Nephron progenitor cell (in vitro differentiated cells): ENCODE results near the gene MITF.
A peak's percentile ranks its signal among the peaks of the same experiment; 100 is the strongest.

ENCODE experiments used
- DNase-seq: peaks from one replicate; pipeline ENCODE4 v3.0.0; 2021
- H3K27ac Mint-ChIP-seq: 2 replicates; pipeline ENCODE4 v1.8.0; 2021; ENCODE audit warnings: mild to moderate bottlenecking, moderate library complexity, mixed read lengths
- H3K27me3 Mint-ChIP-seq: 2 replicates; pipeline ENCODE4 v1.8.0; 2021; ENCODE audit warnings: mild to moderate bottlenecking, low read depth, mixed read lengths; ENCODE audit not compliant: poor library complexity
- H3K36me3 Mint-ChIP-seq: 2 replicates; pipeline ENCODE4 v1.8.0; 2021; ENCODE audit warnings: low read depth, mixed read lengths
- H3K4me1 Mint-ChIP-seq: 2 replicates; pipeline ENCODE4 v1.8.0; 2021; ENCODE audit warnings: mixed read lengths
- H3K4me3 Mint-ChIP-seq: 2 replicates; pipeline ENCODE4 v1.8.0; 2021; ENCODE audit warnings: mild to moderate bottlenecking, moderate library complexity, mixed read lengths
- H3K9me3 Mint-ChIP-seq: 2 replicates; pipeline ENCODE4 v1.8.0; 2021; ENCODE audit warnings: mild to moderate bottlenecking, moderate library complexity, mixed read lengths
- TF ChIP-seq, protein P1 (sequence below): fragments of 200-600 bp; sonication (generic); IDR thresholded peaks from 2 replicates; pipeline ENCODE4 v1.5.0; 2021; ENCODE audit warnings: antibody characterized with exemption

MITF gene

DNA sequence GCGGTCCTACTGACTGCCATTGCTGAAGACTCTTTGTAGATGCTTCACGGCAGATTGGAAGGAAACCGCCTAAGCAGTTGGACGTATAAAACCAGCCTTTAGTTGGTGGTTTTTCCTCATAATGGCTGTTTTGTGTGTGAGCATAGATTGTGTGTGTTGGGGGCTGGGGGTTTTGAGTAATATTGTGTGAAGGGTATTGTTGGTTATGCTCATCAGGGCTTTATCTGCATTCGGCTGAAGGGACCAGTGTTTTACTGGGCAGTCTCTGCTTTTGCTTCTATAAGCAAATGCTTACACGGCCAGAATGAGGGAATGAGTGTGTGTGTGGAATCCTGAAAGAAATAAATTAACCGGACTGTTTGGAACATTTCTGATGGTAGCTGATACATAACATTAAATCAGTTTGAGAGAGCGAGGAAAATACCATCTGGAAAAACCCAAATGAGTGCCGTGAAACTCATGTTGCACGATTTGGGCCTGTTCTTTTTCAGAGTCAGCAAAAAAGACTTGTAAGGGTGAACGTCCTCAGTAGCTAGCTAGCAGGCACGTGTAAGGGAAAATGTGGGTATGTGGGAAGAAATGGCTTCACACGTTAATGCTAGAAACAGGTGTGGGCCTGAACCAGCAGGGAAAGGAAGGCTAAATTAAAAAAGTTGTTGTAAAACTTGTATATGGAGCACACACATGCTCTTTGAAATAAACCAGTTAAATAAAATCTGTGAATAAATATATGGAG, 1.9 kb downstream of the MITF start:
- peak overlapping the region; percentile 59 for H3K4me3 Mint-ChIP-seq
- TF ChIP-seq, protein P1, sequence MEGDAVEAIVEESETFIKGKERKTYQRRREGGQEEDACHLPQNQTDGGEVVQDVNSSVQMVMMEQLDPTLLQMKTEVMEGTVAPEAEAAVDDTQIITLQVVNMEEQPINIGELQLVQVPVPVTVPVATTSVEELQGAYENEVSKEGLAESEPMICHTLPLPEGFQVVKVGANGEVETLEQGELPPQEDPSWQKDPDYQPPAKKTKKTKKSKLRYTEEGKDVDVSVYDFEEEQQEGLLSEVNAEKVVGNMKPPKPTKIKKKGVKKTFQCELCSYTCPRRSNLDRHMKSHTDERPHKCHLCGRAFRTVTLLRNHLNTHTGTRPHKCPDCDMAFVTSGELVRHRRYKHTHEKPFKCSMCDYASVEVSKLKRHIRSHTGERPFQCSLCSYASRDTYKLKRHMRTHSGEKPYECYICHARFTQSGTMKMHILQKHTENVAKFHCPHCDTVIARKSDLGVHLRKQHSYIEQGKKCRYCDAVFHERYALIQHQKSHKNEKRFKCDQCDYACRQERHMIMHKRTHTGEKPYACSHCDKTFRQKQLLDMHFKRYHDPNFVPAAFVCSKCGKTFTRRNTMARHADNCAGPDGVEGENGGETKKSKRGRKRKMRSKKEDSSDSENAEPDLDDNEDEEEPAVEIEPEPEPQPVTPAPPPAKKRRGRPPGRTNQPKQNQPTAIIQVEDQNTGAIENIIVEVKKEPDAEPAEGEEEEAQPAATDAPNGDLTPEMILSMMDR: no peak
- DNase-seq: no peak
- peaks cover 77% of the 10 kb centered on the region for H3K27me3 Mint-ChIP-seq
- H3K36me3 Mint-ChIP-seq: no peaks in the 10 kb centered on the region
- H3K27ac Mint-ChIP-seq: no peak overlapping the region
- H3K4me1 Mint-ChIP-seq: peaks cover 17% of the 10 kb centered on the region
- no peaks in the 10 kb centered on the region for H3K9me3 Mint-ChIP-seq

DNA sequence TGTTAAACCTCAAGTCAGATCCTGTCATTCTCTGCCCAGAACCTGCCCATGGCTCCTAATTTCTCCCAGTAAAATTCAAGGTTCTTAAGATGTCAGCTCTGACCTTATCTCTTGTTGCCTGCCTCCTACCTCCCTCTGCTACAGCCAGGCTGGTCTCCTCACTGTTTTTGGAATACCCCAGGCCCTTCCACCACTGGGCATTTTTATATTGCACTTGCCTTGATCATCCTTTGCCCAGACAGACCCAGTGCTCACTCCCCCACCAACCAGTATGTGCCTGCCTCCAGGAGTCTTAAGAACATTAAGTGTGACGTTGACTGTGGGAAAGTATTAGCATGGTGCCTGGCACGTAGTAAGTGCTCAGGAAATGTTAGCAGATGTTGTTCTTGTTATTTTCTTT, 3.1 kb downstream of the MITF start:
- TF ChIP-seq, protein P1: no peak
- Mint-ChIP-seq H3K36me3 (no peaks in the 10 kb centered on the region), H3K4me3 (no peak overlapping the region), H3K9me3 (no peaks in the 10 kb centered on the region), H3K27ac (no peak overlapping the region), H3K4me1 (peaks cover 17% of the 10 kb centered on the region), H3K27me3 (peaks cover 65% of the 10 kb centered on the region)
- DNase-seq: no peak

DNA sequence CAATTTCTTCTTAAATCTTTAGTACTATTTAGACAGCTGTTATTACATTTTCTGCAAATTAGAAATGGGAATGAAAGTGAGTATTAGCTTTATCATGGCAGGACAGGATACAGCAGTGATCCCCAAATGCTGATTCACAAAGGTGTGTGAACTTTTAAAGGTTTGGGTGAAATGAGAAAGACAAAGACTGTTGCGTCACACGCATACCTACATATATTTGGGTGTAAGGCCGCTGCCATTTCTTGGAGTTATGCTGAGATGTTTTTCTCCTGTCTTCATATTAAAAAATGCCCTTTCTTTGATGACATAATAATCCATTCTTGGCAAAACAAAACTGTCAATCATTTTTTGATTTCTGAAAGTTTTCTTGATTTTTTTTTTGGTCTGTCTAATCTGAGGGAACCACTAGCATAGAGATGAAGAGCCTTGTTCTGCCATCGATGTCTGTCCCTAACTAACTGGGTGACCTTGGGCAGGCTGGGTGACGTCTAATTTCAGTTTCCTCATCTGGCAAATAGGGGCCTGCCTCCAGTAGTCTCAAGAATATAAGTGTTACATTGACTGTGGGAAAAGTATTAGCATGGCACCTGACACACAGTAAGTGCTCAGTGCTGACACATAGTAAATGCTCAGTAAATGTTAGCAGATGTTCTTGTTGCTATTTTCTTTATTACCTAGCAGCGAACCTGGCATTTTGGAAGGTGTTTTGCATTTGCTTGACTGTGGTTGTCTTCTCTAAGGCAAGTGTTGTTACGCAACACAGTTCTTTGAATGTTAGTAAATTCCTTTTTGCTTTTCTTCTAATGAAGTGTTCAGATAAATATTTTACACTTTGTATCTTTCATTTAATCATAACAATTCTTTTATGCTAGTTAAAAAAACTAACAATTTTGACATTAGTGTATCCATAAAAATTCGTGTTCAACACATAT, 5.0 kb downstream of the MITF start:
- Mint-ChIP-seq H3K4me3 (no peak overlapping the region), H3K36me3 (no peaks in the 10 kb centered on the region), H3K4me1 (peaks cover 9% of the 10 kb centered on the region), H3K9me3 (no peaks in the 10 kb centered on the region), H3K27ac (no peak overlapping the region), H3K27me3 (peaks cover 48% of the 10 kb centered on the region)
- TF ChIP-seq, protein P1: no peak
- no peak for DNase-seq

DNA sequence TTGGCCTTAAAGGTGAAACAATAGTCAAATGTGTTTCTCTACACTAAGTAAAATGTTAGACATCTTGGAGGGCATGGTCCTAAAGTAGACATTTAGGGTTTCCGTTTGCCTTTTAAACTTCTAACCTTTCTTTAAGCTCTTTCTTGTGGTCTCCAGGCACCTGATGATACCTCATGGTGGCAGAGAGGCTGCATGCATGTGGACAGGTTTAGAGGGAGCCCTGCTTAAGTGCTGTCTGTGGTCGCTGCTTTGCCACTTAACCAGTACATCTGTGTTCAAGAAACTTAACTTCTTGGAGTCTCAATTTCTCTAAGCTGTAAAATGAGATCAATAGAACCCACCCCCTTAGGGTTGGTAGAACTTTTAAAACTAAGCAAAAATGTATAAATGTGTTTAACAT, 6.2 kb downstream of the MITF start:
- Mint-ChIP-seq H3K36me3 (no peaks in the 10 kb centered on the region), H3K4me1 (peaks cover 6% of the 10 kb centered on the region), H3K4me3 (no peak overlapping the region), H3K27ac (no peak overlapping the region), H3K27me3 (peaks cover 40% of the 10 kb centered on the region), H3K9me3 (no peaks in the 10 kb centered on the region)
- TF ChIP-seq, protein P1: no peak
- DNase-seq: no peak

DNA sequence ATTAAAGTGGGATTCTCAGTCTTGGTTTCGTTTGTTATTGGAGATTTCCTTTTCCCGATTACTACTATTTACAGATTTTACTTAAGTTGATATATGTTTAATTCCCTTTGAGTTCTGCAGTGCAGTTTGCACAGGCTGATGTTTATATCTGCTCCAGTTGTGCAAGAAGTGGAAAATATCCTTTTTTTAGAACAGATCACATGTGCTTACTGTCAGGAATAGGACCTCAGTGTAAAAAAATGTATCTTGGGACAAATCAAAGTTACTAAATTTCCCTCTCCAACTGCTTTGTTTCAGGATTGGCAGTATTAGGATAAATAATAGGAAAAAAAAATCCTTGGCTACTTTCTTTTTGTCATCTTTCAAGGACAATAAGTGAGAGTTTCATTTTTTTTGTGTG, 6.9 kb downstream of the MITF start:
- H3K4me3 Mint-ChIP-seq: no peak overlapping the region
- H3K27me3 Mint-ChIP-seq: peaks cover 33% of the 10 kb centered on the region
- no peaks in the 10 kb centered on the region for H3K9me3 Mint-ChIP-seq
- TF ChIP-seq, protein P1: no peak
- no peak for DNase-seq
- no peaks in the 10 kb centered on the region for H3K36me3 Mint-ChIP-seq
- no peaks in the 10 kb centered on the region for H3K4me1 Mint-ChIP-seq
- H3K27ac Mint-ChIP-seq: no peak overlapping the region
